Embryonic facial prominence (tissue), 1 donor: ENCODE data around the gene TRIM37.
"Not testable (repeated sequence)": the region's sequence is repeated elsewhere in the genome, so short reads cannot be mapped to it uniquely, and the experiment has no call there.

Experiments used
- DNase-seq: peaks from one replicate; pipeline ENCODE4 v3.0.0-alpha.2; 2016; ENCODE audit errors: extremely low spot score

TRIM37 gene

GRCh38 chr17:58993311-58993710, 113.4 kb downstream of the TRIM37 start:
- DNase-seq: no peak

GRCh38 chr17:58991718-58992331, 114.9 kb downstream of the TRIM37 start:
- DNase-seq: no peak

GRCh38 chr17:58989629-58990028, 117.1 kb downstream of the TRIM37 start:
- no peak for DNase-seq

- DNase-seq: no peak
These were observed 120.7 kb downstream of the TRIM37 start for GRCh38 chr17:58985971-58986370.

- no peak for DNase-seq
These were observed 121.3 kb downstream of the TRIM37 start for GRCh38 chr17:58985367-58985766.

- DNase-seq: no peak
These were observed 124.1 kb downstream of the TRIM37 start for GRCh38 chr17:58982626-58983025.

GRCh38 chr17:58980706-58981481, 125.8 kb downstream of the TRIM37 start:
- DNase-seq: no peak

GRCh38 chr17:58976541-58976940, 130.1 kb downstream of the TRIM37 start:
- DNase-seq: no peak

- DNase-seq: no peak
These were observed 132.3 kb downstream of the TRIM37 start for GRCh38 chr17:58974354-58974753.

- DNase-seq: no peak
These were observed 135.8 kb downstream of the TRIM37 start for GRCh38 chr17:58970609-58971450.

GRCh38 chr17:58969612-58970011, 137.1 kb downstream of the TRIM37 start:
- DNase-seq: no peak

GRCh38 chr17:58969156-58969555, 137.5 kb downstream of the TRIM37 start:
- DNase-seq: no peak

- no peak for DNase-seq
These were observed 138.1 kb downstream of the TRIM37 start for GRCh38 chr17:58968426-58969061.

GRCh38 chr17:58966208-58966607, 140.5 kb downstream of the TRIM37 start:
- no peak for DNase-seq

- DNase-seq: no peak
These were observed 141.5 kb downstream of the TRIM37 start for GRCh38 chr17:58965221-58965620.

GRCh38 chr17:58960068-58960467, 146.6 kb downstream of the TRIM37 start:
- DNase-seq: no peak

GRCh38 chr17:58957725-58958073, 149.0 kb downstream of the TRIM37 start:
- DNase-seq: not testable (repeated sequence)

- DNase-seq: no peak
These were observed 149.5 kb downstream of the TRIM37 start for GRCh38 chr17:58956997-58957724.

GRCh38 chr17:58954358-58954757, 152.3 kb downstream of the TRIM37 start:
- not testable (repeated sequence) for DNase-seq

- no peak for DNase-seq
These were observed 158.9 kb downstream of the TRIM37 start for GRCh38 chr17:58947824-58948223.

- no peak for DNase-seq
These were observed 159.3 kb downstream of the TRIM37 start for GRCh38 chr17:58947411-58947810.
